Suppressor macrophage treated with lipopolysaccharide for 1 hour (primary cell): Measurements from ENCODE around the gene ERBB3.
A peak's percentile ranks its signal among the peaks of the same experiment; 100 is the strongest.

Experiments used
- DNase-seq, 3 donors: peaks; one replicate each; pipeline ENCODE4 v3.0.0-alpha.2; 2020 to 2022

The ERBB3 gene

DNA sequence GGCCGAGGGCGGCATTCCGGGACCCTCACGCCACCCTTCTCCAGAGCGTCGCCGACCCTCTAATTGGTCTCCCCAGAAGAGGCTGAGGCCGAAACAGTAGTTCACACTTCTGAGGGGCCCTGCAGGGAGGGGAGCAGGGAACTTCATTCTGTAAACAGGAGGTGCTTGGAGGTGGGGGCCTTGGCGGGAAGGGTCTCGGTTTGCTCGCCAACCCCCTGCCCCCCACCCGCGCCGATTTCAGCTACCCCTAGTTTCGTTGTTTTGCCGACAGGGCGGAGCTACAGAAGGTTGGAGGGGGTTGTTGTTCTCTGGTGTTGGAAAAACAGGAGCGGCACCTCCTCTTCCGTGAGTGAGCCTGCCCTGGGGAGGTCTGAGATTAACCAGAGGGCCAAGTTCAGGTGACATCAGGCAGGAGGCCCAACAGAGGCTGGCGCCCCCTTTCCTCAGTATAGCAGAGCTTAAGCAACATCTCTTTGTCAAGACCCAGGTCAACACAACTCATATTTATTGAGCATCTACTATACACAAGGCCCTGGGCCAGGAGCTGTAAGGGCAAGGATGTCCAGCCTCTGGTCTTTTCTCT lies 682 bp downstream of the ERBB3 start:
- DNase-seq, result no peak

DNA sequence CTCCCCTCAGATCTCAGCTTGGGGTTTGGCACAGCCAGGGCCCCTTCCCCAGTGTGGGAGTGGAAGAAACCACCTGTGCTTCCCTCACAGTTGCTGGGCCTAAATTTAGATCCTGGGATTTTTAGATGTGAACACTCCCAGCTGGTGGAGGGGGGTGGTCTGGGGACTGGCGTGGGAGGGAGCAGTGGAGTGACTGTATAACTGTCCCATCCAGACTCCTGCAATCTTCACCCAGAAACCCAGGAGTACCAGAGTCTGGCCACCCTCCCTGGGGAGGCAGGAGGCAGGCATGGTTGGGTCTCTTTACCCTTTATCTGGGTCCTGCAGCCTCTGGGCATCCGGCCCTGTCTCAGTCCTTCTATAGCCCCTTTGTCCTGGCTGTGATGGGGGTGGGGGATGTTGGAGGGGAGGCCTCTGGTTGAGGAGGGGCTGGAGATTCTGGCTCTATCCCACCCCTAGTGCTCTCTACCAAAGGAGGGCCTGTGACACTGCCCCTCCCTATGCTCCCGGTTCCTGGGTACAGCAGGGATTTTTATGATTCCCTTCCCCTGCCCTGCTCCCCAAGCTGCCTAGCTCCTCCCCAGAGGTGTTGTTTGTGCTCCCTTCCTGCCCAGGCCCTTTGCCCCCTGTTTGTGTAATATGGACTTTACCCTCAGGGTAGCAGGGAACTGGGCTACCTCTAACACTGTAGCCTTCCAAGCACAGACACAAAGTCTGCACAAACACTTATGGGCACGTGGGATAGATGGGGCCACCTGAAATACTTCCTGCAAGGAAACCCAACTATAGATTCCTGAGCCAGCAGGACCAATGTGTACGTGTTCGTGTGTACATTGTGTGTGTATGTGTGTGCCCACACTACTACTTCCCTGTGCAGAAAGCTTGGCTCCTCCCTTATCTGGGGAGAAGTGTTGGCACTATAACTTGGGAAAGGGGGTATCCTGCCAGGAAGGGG lies 1.7 kb downstream of the ERBB3 start:
- no peak for DNase-seq

DNA sequence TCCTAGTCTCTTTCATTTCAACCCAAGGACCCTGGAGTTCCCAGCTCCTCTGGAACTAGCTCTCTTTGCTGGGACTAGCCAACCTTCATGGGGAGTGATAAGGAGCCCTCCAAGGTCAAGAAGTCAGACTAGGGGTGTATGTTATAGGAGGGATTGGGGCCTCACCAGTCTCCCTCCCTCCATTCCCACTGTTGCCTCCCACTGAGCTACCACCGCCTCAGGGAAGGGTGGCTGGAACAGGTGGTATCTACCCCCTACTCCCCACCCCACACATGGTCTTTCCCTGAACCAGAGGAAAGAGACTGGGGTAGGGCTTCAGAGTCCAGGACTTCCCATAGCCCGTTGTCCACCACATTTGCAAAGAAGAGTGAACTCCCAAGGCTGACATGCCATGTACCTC lies 2.4 kb downstream of the ERBB3 start:
- DNase-seq, result no peak

DNA sequence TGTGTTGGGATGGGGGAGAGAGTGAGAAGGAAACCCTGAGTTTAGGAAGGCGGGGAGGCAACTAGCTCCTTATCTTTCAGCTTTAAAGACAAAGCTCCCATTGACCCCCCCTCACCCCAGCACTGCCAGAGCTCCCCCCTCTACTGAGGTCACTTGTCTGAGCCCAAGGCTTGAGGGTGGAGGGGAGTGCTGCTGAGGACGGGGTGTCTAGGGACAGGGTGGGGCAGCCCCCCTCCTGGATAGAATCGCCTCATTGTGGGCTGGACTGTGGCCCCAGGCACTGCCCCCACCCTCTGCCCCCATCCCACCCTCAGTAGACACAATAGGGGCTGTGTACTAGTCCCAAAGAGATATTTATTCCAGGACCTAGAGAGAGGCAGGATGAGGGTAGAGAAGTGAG lies 3.0 kb downstream of the ERBB3 start:
- no peak for DNase-seq

DNA sequence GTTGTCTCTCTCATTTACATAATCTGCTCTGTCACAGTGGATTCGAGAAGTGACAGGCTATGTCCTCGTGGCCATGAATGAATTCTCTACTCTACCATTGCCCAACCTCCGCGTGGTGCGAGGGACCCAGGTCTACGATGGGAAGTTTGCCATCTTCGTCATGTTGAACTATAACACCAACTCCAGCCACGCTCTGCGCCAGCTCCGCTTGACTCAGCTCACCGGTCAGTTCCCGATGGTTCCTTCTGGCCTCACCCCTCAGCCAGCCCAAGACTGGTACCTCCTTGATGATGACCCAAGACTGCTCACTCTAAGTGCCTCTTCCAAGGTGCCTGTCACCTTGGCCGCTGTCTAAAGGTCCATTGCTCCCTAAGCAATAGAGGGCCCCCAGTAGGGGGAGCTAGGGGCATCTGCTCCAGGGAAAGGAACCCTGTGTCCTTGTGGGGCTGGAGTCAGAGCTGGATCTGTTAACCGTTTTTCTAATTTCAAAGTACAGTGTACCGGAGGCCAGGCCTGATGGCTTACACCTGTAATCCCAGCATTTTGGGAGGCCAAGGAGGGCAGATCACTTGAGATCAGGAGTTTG lies 5.1 kb downstream of the ERBB3 start:
- peak; percentile 38 to 74 (median 46) for DNase-seq

DNA sequence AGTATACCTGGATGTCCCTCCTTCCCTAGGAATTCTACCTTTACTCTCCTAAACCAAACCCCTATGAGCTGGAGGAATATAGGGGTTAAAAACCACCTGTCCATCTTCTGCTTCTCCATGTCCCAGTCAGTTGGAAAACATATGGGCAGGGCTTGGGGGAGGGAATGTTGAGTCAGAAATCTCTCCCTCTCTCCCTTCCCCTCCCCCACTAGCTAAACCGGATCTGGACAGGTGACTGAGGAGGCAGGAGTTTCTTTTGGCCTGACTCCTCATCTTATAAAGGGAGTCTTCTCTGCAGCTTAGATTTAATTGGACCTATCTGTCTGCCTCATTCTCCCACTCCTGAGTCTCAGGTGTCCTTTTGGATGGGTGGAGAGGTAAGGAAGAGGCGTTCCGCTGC lies 6.1 kb downstream of the ERBB3 start:
- no peak for DNase-seq

DNA sequence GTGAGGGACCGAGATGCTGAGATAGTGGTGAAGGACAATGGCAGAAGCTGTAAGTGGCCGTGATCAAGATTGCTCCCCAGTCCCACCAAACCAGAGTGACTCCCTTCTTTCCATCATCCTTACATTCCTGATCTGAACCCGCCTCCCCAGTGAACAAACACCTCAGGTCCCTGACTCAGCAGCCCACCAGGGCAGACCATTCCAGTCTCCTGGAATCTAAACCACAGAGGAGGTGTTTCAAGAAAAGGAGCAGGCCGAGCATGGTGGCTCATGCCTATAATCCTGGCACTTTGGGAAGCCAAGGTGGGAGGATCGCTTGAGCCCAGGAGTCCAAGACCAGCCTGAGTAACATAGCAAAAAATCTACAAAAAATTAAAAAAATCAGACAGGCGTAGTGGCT lies 6.6 kb downstream of the ERBB3 start:
- DNase-seq, result no peak

DNA sequence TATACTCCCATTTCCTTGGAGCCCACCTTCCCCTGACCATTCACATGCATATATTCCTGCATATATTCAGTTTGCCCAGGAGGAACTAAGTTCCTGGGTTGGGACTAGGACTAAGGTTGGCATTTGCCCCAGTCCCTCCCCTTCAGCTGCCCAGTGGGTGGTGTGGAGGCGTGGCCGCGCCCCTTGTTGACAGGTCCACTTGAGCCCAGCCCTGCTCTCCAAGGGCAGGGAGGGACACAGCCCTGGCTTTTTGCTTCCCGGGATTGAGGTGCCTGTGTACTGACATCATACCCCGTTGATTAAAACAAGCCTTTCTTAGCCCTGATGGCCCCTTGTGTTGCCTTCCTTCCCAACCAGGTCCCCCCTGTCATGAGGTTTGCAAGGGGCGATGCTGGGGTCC lies 7.3 kb downstream of the ERBB3 start:
- peak; percentile 47 to 71 (median 53) for DNase-seq

DNA sequence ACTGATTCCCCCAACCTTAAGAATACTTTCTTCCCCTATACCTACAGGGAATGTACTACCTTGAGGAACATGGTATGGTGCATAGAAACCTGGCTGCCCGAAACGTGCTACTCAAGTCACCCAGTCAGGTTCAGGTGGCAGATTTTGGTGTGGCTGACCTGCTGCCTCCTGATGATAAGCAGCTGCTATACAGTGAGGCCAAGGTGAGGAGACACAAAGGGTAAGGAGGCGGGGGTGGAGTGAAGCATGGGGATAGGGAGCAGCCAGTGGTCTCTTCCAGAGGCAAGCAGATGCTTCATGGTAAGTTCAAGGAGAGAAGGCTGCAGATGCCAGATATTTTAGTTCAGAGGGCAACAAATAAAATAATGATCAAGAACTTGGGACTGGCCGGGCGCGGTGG lies 17.8 kb downstream of the ERBB3 start:
- DNase-seq, result no peak

DNA sequence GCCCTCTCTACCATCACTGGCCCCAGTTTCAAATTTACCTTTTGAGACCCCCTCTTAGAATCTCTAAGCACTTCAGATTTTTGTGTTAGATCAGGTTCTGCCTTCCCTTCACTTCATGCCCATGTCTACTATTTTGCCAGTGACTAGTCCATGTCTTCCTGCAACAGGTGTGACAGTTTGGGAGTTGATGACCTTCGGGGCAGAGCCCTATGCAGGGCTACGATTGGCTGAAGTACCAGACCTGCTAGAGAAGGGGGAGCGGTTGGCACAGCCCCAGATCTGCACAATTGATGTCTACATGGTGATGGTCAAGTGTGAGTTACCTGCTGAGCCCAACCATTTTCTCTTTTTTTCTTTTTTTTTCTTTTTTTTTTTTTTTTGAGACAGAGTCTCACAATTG lies 18.6 kb downstream of the ERBB3 start:
- no peak for DNase-seq

DNA sequence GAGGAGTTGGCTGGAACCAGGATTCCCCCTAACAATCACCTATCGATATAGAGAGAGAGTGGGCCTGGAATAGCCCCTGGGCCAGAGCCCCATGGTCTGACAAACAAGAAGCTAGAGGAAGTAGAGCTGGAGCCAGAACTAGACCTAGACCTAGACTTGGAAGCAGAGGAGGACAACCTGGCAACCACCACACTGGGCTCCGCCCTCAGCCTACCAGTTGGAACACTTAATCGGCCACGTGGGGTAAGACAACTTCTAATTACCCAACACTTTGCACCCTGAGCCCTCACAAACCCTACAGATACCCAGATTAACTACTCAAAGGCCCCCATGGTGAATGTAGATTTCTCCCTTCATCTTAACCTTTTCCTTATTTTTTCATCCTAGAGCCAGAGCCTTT lies 19.8 kb downstream of the ERBB3 start:
- DNase-seq, result no peak

DNA sequence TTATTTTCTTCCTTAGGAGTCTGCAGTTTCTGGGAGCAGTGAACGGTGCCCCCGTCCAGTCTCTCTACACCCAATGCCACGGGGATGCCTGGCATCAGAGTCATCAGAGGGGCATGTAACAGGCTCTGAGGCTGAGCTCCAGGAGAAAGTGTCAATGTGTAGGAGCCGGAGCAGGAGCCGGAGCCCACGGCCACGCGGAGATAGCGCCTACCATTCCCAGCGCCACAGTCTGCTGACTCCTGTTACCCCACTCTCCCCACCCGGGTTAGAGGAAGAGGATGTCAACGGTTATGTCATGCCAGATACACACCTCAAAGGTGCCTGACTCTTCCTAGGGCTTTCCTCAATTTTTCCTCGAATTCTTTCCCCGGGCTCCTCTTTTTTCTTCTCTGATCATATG lies 21.1 kb downstream of the ERBB3 start:
- DNase-seq, result no peak

DNA sequence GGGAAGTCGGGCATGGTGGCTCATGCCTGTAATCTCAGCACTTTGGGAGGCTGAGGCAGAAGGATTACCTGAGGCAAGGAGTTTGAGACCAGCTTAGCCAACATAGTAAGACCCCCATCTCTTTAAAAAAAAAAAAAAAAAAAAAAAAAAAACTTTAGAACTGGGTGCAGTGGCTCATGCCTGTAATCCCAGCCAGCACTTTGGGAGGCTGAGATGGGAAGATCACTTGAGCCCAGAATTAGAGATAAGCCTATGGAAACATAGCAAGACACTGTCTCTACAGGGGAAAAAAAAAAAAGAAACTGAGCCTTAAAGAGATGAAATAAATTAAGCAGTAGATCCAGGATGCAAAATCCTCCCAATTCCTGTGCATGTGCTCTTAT lies 22.7 kb downstream of the ERBB3 start:
- no peak for DNase-seq

DNA sequence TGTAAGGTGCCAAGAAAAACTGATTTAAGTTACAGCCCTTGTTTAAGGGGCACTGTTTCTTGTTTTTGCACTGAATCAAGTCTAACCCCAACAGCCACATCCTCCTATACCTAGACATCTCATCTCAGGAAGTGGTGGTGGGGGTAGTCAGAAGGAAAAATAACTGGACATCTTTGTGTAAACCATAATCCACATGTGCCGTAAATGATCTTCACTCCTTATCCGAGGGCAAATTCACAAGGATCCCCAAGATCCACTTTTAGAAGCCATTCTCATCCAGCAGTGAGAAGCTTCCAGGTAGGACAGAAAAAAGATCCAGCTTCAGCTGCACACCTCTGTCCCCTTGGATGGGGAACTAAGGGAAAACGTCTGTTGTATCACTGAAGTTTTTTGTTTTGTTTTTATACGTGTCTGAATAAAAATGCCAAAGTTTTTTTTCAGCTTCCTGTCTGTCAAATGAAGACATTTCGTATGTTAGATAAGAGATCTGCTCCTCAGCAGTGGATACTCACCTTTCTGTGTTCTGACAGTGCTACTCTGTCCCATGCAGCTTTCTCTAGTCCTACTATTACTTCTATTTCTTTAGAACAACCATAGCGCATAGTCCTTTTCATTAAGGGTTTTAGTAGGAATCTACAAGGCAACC lies 23.2 kb downstream of the ERBB3 start:
- no peak for DNase-seq

DNA sequence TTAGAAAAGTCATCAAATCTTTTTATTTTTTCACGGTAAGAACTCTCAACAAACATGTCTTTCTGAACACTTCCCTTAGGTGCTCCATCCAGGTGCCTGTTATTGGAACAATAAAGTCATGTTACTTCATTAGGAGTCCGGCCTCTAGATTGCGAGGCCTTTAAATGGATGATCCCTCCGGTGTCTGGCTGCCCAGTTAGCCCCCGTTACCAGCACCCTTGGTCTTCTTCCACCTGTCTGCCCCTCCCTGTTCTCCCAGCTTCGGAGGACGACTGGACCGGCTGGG lies 23.8 kb downstream of the ERBB3 start:
- no peak for DNase-seq

DNA sequence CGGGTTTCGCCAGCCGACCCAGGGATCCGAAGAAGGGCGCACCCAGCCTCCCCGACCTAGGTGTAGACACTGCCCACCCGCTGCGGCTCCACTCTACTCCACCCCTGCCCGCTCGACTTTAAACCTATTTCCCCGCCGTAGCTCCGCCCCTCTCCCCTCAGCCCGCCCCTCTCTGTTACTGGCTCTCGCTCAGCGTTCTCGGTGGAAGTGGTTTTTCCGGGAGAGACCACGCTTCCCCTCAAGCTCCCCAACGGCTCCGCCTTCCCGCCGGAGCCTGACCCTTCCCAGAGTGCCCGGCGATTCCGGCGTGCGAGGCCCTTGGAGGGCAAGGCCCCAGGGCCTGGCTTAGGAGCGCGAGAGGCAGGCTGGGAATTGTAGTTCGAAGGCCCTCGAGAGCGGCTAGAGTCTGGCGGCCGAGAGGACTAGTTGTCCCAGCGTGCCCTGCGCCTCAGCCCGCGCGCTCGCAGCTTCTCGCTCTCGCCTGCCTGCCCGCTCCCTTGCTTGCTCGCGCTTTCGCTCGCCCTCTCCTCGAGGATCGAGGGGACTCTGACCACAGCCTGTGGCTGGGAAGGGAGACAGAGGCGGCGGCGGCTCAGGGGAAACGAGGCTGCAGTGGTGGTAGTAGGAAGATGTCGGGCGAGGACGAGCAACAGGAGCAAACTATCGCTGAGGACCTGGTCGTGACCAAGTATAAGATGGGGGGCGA lies 24.3 kb downstream of the ERBB3 start, which contains the start of gene PA2G4:
TSS of gene PA2G4 (plus strand) at position 451 of the 706 bp plus-strand sequence. CDS start at position 630, 179 bp downstream.
- DNase-seq, result peak; percentile 99 to 100 (median 100)

DNA sequence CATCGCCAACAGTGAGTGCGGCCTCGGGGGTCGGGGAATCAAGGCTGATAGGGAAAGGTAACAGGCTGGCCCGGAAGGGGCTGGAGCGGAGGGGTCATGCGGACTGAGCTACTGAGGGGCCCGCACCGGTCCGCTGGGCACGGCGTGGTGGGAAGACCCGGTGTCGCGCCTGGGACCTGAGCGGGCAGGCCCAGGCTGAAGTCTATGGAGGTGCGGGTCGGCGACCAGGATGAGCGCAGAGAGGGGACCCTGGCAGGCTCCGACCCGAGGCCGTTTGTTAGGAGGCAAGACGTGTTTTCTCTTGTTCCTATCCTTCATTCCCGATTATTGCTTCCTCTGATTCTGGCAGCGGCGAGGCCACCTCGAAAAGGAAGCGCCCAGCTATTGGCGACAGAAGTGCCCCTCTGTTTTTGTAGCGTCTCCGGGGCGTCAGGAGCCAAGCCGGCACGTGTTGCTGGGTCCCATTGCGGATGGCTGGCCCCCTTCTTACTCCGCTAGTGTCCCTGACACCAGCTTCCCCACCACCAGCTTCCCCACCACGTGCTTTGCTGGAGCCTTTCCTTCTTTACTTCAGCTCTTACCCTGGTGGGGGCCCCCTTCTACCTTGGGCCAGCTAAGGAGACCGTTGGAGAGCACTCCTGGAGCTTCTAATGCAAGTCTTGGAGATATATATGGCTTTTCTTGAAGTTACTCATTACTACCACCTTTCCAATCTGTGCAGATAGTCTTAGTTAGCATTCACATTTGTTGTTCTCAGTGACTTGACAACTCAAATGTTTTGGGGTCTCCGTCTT lies 25.0 kb downstream of the ERBB3 start:
- peak; percentile 32 to 48 (median 37) for DNase-seq

DNA sequence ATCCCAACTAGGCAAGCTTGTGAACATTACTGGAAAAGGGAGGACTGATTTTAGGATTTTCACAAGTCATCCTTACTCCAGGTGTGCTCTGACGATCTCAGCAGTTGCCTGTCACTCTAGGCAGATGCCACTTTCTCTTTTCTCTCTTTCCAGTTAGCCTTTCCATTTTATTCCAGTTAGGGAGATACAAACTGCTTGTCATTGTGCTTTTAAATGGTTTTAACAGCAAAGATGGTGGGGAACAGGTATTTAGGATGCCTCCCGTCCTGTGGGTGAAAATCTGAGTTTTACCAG lies 25.6 kb downstream of the ERBB3 start:
- DNase-seq, result no peak

DNA sequence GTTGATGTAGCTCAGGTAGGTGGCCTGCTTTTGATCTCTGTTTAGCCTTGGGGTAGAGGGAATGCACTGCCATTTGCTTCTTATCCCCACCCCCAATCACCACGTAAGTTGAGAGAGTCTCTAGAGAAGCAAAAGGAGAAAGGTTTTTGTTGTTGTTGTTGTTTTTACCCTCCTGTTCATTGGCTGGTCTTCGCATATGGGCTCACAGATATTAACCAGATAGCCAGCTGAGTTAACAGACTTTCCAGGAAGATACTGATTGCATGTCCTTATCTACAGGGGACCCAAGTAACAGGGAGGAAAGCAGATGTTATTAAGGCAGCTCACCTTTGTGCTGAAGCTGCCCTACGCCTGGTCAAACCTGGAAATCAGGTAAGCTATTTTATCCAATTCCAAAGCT lies 27.3 kb downstream of the ERBB3 start:
- no peak for DNase-seq

DNA sequence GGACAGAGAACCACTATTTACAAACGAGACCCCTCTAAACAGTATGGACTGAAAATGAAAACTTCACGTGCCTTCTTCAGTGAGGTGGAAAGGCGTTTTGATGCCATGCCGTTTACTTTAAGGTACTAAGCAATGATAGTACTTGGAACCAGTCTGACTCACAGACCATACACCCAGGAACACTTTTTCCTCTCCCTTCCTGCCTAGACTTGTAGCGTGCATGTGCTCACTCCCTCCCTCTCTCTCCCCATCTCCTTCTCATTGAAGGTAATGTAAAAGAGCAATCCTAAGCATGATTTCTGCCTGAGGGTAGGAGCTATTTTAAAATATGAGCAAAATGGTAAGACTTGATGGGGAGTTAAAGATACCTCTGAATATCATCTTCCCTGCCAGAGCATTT lies 30.6 kb downstream of the ERBB3 start:
- no peak for DNase-seq

DNA sequence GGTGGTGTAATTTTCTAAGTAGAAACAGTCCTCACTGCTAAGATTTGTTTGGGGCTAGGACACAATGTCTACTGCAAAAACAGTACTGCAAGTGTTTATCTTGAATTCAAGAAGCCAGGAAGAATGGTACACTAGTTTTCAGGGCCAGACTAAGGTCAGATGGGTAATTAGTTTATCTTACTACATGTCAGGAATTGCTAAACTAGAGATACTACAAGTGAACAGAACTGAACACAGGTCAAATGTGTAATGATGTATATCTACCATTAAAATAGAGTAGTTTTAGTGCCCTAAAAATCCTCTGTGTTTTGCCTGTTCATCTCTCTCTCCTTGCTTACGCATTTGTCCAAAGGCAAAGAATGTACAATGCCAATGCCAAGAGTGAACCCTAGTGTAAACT lies 34.1 kb downstream of the ERBB3 start:
- DNase-seq, result no peak

DNA sequence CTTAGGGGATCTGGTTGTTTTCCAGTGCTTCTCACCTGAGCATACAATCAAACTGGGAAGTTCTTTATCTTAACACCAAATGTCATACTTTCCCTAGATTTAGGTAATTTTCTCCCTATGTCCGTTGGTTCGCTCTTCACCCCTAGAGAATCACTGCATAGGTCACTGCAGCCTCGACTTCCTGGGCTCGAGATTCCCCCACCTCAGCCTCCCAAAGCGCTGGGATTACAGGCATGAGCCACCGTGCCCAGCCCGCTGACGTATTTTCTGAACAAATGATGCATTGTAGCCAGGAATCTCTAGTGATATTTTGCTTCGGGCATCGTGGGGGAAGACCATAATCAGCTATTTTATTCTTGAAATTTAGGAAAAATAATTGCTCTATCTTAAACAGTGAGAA lies 35.4 kb downstream of the ERBB3 start:
- no peak for DNase-seq
